ENCODE measurements around the gene GOLGA8Q.
"Not testable (repeated sequence)": the region's sequence is repeated elsewhere in the genome, so short reads cannot be mapped to it uniquely, and the experiment has no call there.

DNA sequence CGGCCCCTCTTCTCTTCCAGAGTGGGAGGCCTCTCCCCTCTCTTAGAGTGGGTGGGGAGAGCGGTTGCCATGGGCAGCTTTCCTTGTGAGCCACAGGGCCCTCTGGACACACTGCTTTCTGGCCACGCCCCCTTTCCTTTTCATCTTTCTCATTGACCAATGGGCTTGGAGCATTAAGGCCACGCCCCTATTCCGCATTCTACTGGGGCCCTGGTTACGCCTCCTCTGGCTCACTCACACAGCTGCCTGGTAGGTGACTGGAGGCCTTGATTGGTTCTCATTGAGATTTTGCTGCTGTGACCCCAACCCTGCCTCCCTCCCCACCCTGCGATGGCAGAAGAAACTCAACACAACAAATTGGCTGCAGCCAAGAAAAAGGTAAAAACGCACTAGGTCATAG, 51.9 kb downstream of the GOLGA8Q start, which contains the start of gene GOLGA8H:
- not testable (repeated sequence) for TF ChIP-seq EP300 (IDR thresholded peaks at IDR 0.05); POLR2A (IDR thresholded peaks at IDR 0.05; ENCODE audit: low read depth)

All from esophagus muscularis mucosa (tissue), 2 donors.